ENCODE results near the gene ACP1. TPM values are rescaled to one million over a fixed set of nuclear protein-coding genes. Genes with fewer than 3 reads are reported as not detected.

The ACP1 gene
- total and polyA plus RNA-seq, 11 donors = 51.4 to 99.7 (median 64.7) TPM

DNA sequence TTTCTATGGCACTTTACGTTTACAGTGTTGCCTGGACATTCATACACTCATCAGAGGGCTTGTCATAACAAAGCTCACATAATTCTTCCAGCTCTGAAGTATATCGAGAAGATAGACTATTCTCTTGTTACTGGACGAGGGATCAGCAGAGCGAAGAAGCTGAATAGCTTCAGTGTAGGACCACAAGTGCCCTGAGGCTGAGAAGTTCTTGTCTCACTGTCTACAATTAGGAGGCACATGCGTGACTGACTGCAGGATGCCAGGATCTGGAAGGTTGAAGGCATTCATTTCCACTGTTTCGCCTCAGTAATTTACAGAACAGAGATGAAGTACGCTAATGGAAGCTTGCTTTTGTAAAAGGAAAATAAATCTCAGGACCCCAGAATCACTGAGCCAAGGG is 10.5 kb upstream of the ACP1 start:
- intact Hi-C loops (cut with DNase I) = no loop called here
- H3K36me3 ChIP-seq = peaks cover 0 to 28% (median 11%) of the 10 kb centered on the region in 9 donors
- DNase-seq (no peak), ATAC-seq (no peak)
- H3K4me1 ChIP-seq = no peaks in the 10 kb centered on the region
- no peak overlapping the region for H3K27ac ChIP-seq
- WGBS, 4 donors = 88 to 90% (median 90%) methylated on average over 7 of the region's 7 CpGs
- no peaks in the 10 kb centered on the region for H3K27me3 ChIP-seq
- no peak overlapping the region for H3K4me3 ChIP-seq
- no peak for TF ChIP-seq POLR2A (IDR thresholded peaks at IDR 0.05)
- TF ChIP-seq, protein P1, sequence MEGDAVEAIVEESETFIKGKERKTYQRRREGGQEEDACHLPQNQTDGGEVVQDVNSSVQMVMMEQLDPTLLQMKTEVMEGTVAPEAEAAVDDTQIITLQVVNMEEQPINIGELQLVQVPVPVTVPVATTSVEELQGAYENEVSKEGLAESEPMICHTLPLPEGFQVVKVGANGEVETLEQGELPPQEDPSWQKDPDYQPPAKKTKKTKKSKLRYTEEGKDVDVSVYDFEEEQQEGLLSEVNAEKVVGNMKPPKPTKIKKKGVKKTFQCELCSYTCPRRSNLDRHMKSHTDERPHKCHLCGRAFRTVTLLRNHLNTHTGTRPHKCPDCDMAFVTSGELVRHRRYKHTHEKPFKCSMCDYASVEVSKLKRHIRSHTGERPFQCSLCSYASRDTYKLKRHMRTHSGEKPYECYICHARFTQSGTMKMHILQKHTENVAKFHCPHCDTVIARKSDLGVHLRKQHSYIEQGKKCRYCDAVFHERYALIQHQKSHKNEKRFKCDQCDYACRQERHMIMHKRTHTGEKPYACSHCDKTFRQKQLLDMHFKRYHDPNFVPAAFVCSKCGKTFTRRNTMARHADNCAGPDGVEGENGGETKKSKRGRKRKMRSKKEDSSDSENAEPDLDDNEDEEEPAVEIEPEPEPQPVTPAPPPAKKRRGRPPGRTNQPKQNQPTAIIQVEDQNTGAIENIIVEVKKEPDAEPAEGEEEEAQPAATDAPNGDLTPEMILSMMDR (IDR thresholded peaks at IDR 0.05) = no peak
- peaks cover 0 to 29% (median 8%) of the 10 kb centered on the region in 12 donors for H3K9me3 ChIP-seq

DNA sequence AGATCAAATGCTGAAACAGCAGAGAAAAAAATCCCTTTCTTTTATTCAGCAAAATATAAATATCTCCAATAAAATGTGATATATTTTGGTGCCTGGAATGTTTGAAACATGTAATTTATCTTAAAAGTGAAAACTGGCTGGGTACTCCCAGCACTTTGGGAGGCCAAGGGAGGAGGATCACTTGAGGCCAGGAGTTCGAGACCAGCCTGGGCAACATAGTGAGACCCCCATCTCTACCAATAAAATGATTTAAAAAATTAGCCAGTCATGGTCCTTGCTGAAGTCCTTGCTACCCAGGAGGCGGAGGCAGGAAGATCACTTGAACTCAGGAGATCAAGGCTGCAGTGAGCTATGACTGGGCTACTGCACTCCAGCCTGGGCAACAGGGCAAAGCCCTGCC is 9.6 kb upstream of the ACP1 start:
- peaks cover 0 to 32% (median 8%) of the 10 kb centered on the region in 12 donors for H3K9me3 ChIP-seq
- DNase-seq = no peak
- intact Hi-C loops (cut with DNase I) = no loop called here
- 96 to 100% (median 98%) methylated on average over 2 of the region's 2 CpGs for WGBS, 4 donors
- ATAC-seq = no peak
- H3K27me3 ChIP-seq = no peaks in the 10 kb centered on the region
- TF ChIP-seq POLR2A (IDR thresholded peaks at IDR 0.05) = no peak
- H3K36me3 ChIP-seq = peaks cover 0 to 19% (median 4%) of the 10 kb centered on the region in 9 donors
- H3K4me3 ChIP-seq = no peak overlapping the region
- no peak overlapping the region for H3K27ac ChIP-seq
- no peaks in the 10 kb centered on the region for H3K4me1 ChIP-seq

DNA sequence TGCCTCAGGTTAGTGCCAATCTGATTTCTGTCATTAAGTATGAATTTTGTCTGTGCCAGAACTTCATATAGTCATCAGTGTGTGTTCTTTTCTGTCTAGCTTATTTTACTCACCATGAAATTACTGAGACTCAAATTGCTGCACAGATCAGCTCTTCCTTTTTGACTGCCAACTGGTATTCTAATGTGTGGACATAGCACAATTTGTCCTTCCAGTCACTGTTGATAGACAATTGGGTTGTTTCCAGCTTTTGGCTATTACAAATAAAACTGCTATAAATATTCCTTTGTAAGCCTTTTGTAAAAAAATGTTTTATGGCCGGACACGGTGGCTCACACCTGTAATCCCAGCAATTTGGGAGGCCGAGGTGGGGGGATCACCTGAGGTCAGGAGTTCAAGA is 8.7 kb upstream of the ACP1 start:
- TF ChIP-seq, protein P1 (IDR thresholded peaks at IDR 0.05) = no peak
- no peak for TF ChIP-seq POLR2A (IDR thresholded peaks at IDR 0.05)
- 91 to 98% (median 93%) methylated on average over 3 of the region's 3 CpGs for WGBS, 4 donors
- DNase-seq = no peak
- H3K36me3 ChIP-seq = peaks cover 0 to 13% (median 1%) of the 10 kb centered on the region in 9 donors
- ATAC-seq = no peak
- H3K4me3 ChIP-seq = no peak overlapping the region
- no peaks in the 10 kb centered on the region for H3K4me1 ChIP-seq
- H3K27ac ChIP-seq = no peak overlapping the region
- H3K9me3 ChIP-seq = peaks cover 0 to 32% (median 8%) of the 10 kb centered on the region in 12 donors
- no peaks in the 10 kb centered on the region for H3K27me3 ChIP-seq
- intact Hi-C loops (cut with DNase I) = no loop called here

DNA sequence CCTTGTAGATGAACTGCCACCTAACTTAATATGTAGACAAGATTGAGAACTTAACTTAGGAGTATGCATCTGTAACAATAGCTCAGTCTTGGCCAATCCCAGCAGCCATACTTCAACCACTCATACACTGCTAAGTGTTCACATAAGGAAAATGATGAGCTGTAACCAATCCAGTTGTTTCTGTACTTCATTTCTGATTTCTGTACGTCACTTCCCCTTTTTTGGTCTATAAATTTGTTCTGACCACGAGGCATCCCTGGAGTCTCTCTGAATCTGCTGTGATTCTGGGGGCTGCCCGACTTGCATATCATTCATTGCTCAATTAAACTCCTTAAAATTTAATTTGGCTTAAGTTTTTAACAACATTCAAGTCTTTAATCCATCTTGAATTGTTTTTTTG is 7.3 kb upstream of the ACP1 start:
- H3K36me3 ChIP-seq = peaks cover 0 to 2% (median 0%) of the 10 kb centered on the region in 9 donors
- peaks cover 0 to 32% (median 8%) of the 10 kb centered on the region in 12 donors for H3K9me3 ChIP-seq
- TF ChIP-seq, protein P1 (IDR thresholded peaks at IDR 0.05) = no peak
- no peak for TF ChIP-seq POLR2A (IDR thresholded peaks at IDR 0.05)
- no peak overlapping the region for H3K27ac ChIP-seq
- intact Hi-C loops (cut with DNase I) = no loop called here
- H3K4me1 ChIP-seq = no peaks in the 10 kb centered on the region
- ATAC-seq (no peak), DNase-seq (no peak)
- no peak overlapping the region for H3K4me3 ChIP-seq
- no peaks in the 10 kb centered on the region for H3K27me3 ChIP-seq
- 91 to 93% (median 91%) methylated on average over 3 of the region's 3 CpGs for WGBS, 4 donors

DNA sequence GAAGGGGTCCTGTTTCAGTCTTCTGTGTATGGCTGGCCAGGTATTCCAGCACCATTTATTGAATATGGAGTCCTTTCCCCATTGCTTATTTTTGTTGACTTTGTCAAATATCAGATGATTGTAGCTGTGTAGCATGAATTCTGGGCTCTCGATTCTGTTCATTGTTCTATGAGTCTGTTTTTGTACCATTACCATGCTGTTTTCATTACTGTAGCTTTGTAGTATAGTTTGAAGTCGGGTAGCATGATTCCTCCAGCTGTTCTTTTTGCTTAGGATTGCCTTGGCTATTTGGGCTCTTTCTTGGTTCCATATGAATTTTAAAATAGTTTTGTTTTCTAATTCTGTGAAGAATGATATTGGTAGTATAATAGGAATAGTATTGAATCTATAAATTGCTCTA is 6.9 kb upstream of the ACP1 start:
- H3K4me3 ChIP-seq = no peak overlapping the region

More for the DNA sequence above, 6.9 kb upstream of the ACP1 start:
- ATAC-seq (no peak), DNase-seq (no peak)
- Histone ChIP-seq H3K4me1 (no peaks in the 10 kb centered on the region), H3K27me3 (no peaks in the 10 kb centered on the region), H3K36me3 (no peaks in the 10 kb centered on the region), H3K27ac (no peak overlapping the region), H3K9me3 (peaks cover 0 to 32% (median 8%) of the 10 kb centered on the region in 12 donors)
- intact Hi-C loops (cut with DNase I) = no loop called here
- TF ChIP-seq, protein P1 (IDR thresholded peaks at IDR 0.05) = no peak
- TF ChIP-seq POLR2A (IDR thresholded peaks at IDR 0.05) = no peak
- 95 to 100% (median 96%) methylated on average over 2 of the region's 2 CpGs for WGBS, 4 donors

Measured in heart left ventricle (tissue), 16 donors.